Activated naive CD4-positive, alpha-beta T cell (primary cell): Measurements from ENCODE around the gene RASGRP2.

ENCODE experiments used
- DNase-seq, 4 experiments: peaks; one replicate each; lab custom pipeline; 2025; lab: John Stamatoyannopoulos, UW

RASGRP2 gene

DNA sequence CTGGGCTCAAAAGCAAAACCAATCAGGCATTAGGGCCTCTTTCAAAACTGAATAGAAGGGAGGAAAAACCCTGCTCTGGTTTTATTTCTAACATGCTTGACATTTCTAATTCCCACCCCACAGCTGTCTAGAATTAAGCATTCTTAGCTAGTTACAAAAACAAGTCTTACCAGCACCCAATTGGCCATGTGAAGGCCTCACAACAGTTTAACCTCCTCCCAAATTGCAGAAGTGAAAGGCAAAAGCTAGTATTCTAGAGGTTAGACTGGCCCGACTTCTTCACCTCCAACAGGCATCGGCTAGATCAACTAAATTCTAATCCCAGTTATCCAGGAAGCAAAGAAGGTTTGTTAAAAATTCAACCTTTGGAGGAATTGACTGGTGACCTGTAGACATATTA lies 27.9 kb upstream of the RASGRP2 start:
- no peak for DNase-seq

GRCh38 chr11:64770120-64770519 lies 26.2 kb upstream of the RASGRP2 start:
- no peak for DNase-seq

- no peak for DNase-seq
These were observed 25.3 kb upstream of the RASGRP2 start for GRCh38 chr11:64769283-64769682.

DNA sequence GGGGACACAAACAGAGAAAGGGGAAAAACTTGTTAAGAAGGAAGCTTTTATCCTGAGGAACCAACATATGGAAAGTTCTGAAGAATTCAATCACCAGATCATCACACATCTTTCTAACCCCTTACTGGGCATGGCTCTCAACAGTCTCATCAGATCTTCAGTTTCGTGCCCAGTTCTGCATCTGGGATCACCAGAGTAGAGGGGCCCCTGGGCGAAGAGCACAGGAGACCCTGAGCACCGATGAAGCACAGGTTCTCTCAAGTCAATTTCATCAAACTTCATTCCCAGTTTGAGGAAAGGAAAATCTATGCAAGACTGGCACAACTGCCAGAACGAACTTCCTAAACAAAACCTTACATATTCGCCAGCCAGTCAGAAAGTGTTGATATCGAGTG lies 24.4 kb upstream of the RASGRP2 start:
- no peak for DNase-seq

DNA sequence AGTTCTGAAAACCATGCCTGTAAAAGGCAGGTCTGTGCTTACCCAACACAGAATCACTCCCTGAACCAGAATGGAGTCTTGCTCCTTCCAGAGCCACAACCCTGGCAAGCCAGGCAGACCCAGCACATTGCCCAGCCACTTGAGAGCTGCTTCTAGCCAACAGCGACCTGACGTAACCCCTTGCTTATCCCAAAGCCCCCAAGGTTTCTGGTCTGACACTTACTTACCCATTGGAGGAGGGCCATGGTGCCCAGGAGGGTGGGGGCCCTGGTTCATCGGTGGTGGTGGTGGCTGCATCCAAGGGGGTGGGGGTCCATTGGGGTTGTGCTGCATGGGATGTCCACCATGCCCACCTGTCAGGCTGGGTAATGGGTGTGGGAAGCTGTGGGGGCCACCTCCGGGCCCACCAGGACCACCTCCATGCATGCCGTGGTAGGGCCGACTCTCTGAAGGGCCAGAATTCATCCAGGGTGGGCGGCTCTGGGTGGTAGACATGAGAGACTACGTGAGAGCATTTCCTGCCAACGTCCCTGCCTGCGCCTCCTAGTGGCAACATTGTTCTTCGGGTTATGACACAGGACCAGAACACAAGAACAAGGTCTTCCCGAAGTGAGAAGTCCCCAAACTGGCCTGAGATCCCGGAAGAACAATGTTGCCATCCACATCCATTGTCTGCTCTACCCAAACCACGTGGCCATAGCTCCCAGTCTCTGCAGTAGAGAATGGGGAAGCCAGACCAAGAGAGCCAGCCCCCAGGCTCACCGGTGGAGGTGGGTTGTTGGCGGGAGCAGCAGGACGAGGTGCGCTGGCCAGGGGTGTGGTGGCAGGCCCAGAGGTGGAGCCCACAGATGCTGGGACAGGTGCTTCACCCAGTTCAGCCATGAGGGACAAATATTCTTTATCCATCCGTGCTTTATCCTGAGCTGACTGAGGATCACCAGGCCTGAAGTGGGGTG lies 23.7 kb upstream of the RASGRP2 start:
- peak; percentile 58 to 81 (median 78) for DNase-seq

DNA sequence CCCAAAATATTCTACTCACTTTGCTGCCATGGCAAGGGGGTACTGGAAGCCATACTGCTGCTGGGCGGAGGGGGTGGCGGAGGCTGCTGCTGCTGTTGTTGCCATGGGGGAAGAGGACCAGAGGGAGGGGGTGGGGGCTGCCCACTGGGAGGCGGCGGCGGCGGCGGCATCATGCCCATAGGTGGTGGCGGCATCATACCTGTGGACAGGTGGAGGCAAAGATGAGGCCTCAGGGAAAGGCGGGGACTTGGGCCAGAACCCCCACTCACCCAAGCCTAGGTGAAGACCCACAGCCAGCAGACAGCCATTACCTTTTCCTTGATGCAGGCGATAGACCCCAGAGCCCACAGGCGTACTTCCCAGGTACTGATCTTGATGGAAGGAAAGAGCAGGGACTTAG lies 22.9 kb upstream of the RASGRP2 start:
- no peak for DNase-seq

DNA sequence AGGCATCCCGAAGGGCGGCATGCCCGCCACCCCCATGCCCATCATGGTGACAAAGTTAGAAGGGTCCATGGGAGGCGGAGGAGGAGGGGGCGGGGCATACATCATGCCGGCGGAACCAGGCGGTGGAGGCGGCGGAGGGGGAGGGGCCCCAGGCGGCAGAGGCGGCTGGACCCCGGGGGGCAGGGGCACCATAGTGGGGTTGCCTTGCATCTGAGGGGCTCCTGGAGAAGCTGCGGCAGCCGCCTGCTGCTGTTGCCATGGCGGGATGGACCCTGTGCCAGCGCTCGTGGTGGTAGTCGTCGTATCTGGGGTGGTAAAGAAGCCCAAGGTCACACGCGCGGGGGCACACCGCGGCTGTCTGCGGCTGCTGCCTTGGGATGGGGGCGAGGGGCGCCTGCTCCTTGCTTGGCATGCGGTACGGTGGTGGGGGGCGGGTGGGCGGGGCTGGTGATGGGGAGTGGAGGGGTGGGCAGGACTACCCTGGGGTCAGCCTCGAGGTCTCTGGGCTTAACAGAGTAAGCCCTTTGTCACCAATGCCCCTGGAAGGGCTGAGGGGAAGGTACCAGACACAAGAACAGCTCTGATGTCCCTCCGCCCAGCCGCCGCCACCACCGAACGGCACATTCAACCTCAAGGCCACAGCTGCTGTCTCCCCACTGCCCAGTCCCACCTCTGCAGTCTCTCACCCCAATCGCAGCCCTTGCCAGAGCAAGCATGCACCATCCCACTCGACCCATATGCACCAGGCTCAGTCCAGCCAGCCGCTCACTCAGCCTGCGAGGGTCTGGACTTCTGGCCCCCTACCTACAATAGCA lies 22.1 kb upstream of the RASGRP2 start:
- no peak for DNase-seq

DNA sequence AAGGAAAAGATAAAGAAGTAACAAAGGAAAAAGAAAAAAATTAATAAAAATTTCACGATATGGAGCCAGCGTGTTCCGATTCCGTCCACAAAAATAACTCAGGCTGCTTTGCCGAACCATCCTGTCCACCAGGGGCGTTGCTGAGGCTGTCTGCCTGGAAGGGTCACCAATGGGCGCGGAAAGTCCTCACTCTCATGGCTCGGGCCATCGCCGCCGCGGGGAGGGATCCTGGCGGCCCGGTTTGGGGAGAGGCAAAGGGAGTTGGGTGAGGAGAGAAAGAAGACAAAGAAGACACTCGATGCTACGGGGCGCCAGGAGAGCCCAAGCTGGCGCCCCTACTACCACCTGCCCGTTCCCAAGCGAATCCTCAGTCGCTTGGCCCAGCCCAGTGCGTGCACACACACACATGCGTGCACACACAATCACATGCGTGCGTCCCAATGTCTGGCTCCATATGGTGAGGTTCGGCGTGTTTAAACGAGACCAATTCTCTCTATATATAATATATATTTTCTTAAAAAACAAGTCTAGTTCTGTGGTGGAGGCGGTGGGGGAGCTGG lies 21.4 kb upstream of the RASGRP2 start:
- DNase-seq, result no peak

- no peak for DNase-seq
These were observed 20.8 kb upstream of the RASGRP2 start for GRCh38 chr11:64764753-64765152.

GRCh38 chr11:64764040-64764611 lies 20.2 kb upstream of the RASGRP2 start:
- DNase-seq, result peak in 2 of 4 experiments; percentile 45 to 47

DNA sequence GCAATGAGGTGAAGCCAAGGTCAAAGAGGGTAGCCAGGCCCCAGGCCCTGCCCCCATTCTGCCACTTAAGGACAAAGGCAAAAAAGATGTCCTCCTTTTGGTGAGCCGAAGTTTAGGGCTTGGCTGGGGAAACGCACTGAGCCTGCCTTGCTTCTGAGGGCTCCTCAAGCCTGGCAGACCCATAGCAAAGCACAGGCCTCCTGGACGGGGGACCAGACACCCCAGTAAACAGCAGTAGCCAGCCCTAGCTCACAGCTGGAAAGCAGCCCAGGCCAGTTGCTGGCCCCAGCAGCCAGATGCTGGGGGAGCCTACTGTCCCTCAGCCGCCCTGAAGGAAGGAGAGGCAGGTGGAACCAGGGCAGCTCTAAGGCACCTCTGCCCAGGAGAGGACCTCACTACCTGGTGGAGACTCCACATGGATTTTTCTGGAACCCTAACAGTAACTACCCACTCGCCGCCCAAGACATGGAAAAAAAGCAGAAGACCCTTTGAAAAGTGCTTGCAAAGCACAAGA lies 19.6 kb upstream of the RASGRP2 start:
- DNase-seq, result no peak

DNA sequence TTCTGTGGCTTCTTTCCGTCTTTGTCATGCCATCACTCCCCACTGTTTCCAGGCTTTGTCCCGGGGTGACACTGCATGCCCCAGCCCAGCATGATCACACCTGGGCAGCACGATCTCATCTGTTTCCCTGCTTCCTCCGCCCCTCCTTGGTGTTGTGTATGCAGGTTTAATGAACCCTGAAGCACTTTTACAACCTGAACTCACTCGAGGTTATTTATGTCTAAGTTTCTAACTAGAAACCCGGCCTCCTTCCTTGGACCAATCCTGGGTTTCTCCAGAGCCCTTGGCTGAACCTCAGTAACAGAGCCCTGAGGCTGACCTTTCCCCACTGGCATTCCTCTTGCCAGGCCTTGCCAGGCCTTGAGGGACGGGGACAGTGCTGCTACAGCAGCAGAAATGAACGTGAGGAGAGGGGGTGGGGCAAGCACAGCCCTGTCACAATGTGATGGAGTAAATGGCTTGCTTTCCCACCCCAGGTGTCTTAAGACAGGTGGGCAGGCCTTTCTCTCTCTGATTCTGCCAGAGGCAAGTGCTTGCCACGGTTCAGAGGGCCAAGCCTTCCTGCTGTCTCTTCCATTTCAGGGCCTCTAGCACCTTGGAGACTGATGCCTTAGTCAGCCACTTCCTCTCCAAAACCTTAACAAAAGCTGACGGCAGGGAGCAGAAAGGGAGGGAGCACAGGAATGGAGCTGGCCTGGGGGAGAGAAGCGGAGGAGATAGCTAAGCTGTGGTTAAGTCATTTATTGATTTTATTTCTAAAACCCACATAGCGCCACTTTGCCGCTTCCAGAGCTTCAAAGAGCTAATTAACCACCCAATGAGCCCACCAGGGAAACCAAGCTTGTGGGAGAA lies 19.0 kb upstream of the RASGRP2 start:
- DNase-seq, result no peak

DNA sequence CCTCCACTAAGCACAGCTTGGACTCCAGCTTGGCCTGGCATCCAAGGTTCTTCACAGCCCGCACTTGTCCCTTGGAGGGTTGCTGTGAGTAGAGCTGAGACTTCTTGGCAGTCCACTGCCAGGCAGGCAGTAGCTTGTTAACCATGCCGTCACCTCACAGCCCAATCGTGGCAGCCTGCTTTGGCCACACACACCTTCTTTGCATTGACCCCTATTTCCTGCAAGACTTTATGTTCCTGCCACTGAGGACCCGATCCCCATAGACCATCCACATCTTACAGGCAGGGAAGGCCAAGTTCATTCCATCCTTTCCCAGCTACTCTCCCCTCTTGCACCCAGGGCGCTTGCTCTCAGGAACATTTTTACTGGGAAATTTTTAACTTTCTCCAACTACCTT lies 18.3 kb upstream of the RASGRP2 start:
- no peak for DNase-seq

- DNase-seq, result no peak
These were observed 16.9 kb upstream of the RASGRP2 start for GRCh38 chr11:64760759-64761420.

- no peak for DNase-seq
These were observed 16.1 kb upstream of the RASGRP2 start, which contains the start of gene PYGM for GRCh38 chr11:64759722-64760719. Gene PYGM (minus strand): TSS chr11:64759974. CDS start chr11:64759898, 76 bp downstream.

DNA sequence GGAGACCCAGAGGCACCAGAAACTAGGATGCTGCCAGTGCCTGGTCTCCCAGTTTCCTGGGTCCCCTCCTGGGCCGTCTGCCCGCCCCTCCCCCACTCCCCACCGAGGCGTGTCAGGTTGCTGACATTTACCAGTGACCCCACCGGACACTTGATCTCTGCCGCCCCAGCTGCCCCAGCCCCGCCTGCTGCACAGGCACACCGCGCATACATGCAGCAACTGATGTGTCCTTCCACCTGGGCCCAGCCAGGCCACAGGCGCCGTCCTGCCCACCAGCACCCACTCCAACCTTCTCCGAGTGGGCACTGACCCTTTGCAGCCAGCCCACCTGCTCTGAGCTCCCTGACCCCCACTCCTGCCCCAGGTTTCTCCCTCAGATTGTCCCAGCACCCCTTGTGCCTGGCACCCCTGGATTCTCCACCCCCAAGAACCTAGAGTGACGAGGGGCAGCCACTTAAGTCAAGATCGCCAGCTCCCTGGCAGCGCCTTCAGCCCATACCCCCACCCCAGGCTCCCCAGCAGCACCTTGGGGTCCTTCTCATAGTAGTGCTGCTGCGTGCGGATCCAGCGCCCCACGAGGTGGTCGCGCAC lies 15.3 kb upstream of the RASGRP2 start:
- no peak for DNase-seq

DNA sequence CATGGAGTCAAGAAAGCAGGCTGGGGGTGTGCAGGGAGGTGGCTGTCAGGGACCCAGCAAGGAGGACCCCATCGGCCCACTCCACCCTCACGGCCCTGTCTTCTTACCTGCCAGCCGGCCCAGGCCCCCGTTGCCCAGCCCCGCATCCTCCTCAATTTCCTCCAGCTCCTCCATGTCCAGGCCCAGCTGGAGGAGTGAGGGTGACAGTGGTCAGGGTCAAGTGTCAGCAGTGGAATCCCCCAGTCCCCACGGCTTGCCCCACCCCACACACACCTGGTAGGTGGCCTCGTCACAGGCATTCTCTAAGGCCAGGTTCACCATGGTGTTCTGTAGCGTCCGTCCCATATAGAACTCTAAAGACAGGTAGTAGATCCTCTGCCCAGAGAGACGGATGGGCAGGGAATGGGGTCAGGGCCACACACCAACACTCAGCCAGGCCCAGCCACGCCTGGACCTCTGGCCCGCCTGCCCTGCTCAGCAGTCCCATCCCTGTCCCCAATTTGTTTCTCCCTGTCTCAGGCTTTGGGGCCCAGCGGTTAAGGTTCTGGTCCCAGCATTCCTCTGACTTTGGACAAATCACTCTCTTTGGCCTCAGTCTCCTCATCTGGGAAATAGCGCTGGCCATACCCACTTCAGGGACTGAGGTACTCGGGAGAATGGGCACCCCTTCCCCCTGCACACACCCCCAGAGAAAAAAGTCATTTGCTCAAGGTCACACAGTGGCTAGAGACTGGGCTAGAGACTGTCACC lies 14.6 kb upstream of the RASGRP2 start:
- no peak for DNase-seq
